Measurements from ENCODE around the gene GNG13.

GNG13 gene

DNA sequence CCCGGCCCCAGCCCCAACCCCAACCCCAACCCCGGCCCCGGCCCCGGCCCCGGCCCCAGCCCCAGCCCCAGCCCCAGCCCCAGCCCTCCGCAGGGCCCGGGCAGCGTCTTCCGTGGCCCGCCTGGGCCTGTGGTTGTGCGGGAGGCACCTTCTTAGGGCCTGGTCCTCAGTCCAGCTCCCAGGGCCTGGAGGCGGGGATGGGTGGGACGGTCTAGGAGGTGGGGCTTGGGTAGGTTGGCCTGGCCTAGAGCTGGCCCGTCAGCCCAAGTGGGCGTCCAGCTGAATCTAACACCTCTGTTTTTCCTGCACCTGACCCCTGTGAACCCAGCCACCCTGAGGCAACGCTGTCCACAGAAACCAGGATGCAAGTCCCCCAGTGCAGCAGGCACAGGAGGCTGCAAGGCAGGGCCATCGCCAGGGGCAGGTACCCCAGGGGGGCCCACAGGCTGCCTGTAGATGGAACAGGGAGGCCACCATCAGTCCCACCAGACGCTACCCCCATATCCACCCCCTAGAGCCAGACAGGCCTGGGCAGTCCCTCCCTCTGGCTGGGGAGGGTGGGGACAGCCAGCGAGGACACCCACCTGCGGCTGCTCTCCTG lies 31.2 kb downstream of the GNG13 start:
- DNase-seq (ENCODE audit: low spot score), result no peak
- TF ChIP-seq, protein P1, sequence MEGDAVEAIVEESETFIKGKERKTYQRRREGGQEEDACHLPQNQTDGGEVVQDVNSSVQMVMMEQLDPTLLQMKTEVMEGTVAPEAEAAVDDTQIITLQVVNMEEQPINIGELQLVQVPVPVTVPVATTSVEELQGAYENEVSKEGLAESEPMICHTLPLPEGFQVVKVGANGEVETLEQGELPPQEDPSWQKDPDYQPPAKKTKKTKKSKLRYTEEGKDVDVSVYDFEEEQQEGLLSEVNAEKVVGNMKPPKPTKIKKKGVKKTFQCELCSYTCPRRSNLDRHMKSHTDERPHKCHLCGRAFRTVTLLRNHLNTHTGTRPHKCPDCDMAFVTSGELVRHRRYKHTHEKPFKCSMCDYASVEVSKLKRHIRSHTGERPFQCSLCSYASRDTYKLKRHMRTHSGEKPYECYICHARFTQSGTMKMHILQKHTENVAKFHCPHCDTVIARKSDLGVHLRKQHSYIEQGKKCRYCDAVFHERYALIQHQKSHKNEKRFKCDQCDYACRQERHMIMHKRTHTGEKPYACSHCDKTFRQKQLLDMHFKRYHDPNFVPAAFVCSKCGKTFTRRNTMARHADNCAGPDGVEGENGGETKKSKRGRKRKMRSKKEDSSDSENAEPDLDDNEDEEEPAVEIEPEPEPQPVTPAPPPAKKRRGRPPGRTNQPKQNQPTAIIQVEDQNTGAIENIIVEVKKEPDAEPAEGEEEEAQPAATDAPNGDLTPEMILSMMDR (IDR thresholded peaks at IDR 0.05), result no peak
- no peak overlapping the region for H3K4me3 ChIP-seq

GRCh38 chr16:768428-768827 lies 32.1 kb downstream of the GNG13 start:
- TF ChIP-seq, protein P1 (IDR thresholded peaks at IDR 0.05), result no peak
- H3K4me3 ChIP-seq, result no peak overlapping the region
- DNase-seq (ENCODE audit: low spot score), result no peak
- H3K27ac ChIP-seq, result no peak overlapping the region

More for the DNA sequence above, 31.2 kb downstream of the GNG13 start:
- no peak overlapping the region for H3K27ac ChIP-seq

GRCh38 chr16:767743-768235 lies 32.7 kb downstream of the GNG13 start:
- TF ChIP-seq, protein P1 (IDR thresholded peaks at IDR 0.05), result no peak
- H3K4me3 ChIP-seq, result no peak overlapping the region
- H3K27ac ChIP-seq, result no peak overlapping the region
- DNase-seq (ENCODE audit: low spot score), result no peak

GRCh38 chr16:766820-767640 lies 33.5 kb downstream of the GNG13 start:
- Histone ChIP-seq H3K4me3 (no peak overlapping the region), H3K27ac (no peak overlapping the region)
- DNase-seq (ENCODE audit: low spot score), result no peak
- TF ChIP-seq, protein P1 (IDR thresholded peaks at IDR 0.05), result no peak

GRCh38 chr16:766008-766819 lies 34.3 kb downstream of the GNG13 start:
- Histone ChIP-seq H3K4me3 (no peak overlapping the region), H3K27ac (no peak overlapping the region)
- TF ChIP-seq, protein P1 (IDR thresholded peaks at IDR 0.05), result no peak
- no peak for DNase-seq (ENCODE audit: low spot score)

- H3K27ac ChIP-seq, result no peak overlapping the region
- DNase-seq (ENCODE audit: low spot score), result no peak
- no peak overlapping the region for H3K4me3 ChIP-seq
- TF ChIP-seq, protein P1 (IDR thresholded peaks at IDR 0.05), result no peak
Observed at GRCh38 chr16:765488-765865, 35.1 kb downstream of the GNG13 start.

Data from coronary artery (tissue), 2 donors.